ENCODE results near the gene DDN.

The DDN gene

DNA sequence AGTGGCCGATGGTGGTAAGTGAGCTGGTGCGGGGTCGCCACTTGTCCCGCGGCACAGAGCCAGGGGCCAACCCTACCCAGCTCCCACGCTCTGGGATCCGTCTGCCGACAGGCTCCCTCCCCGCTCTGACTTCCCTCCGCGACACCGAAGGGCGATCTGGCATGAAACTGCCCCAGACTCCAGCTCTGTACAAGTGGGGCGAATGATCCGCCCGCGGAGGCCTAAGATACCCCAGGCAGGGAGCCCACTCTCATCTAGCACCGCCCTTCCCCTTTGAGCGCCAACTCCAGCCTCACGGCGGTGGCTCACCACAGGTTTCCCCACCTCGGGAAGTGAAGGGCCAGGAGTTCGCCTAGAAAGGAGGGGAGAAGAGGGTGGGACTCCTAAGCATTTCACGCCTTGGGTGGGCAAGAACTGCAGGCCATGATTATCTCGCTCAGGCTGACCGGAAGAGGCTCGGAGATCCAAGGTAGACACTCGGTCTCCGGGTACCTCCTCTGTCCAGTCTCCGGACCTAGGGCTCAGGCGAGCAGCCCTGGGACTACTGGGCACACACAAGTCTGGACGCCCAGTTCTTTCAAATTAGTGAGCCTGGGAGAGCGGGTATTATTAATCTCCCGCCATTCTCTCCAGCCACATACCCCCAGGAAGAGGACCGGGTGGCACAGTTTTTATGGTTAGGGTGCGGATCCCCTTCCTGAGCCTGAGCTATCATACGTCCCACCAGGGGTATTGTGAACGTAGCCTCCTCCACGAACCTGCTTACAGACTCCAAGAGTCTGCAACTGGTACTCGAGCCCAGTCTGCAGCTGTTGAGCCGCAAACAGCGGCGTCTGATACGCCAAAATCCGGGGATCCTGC, 20.2 kb downstream of the DDN start:
- in situ Hi-C loops (cut with MboI; ENCODE audit: low pct_unique_long_range_greater_than_20kb, low sequenced_read_pairs, unreplicated experiment) = no loop called here
- DNase-seq (ENCODE audit: low spot score) = no peak
- no peak for TF ChIP-seq CTCF (IDR thresholded peaks at IDR 0.05; ENCODE audit: extremely low read depth, insufficient read depth, missing control alignments)

GRCh38 chr12:48978291-48978740, 20.9 kb downstream of the DDN start, which contains the start of gene WNT1:
WNT1 (plus strand) TSS chr12:48978322; CDS start chr12:48978651, 329 bp downstream.
- no peak for DNase-seq (ENCODE audit: low spot score)
- in situ Hi-C loops (cut with MboI; ENCODE audit: low pct_unique_long_range_greater_than_20kb, low sequenced_read_pairs, unreplicated experiment) = no loop called here
- TF ChIP-seq CTCF (IDR thresholded peaks at IDR 0.05; ENCODE audit: extremely low read depth, insufficient read depth, missing control alignments) = no peak

GRCh38 chr12:48977290-48978281, 21.6 kb downstream of the DDN start:
- DNase-seq (ENCODE audit: low spot score) = peak; percentile 91
- in situ Hi-C loops (cut with MboI; ENCODE audit: low pct_unique_long_range_greater_than_20kb, low sequenced_read_pairs, unreplicated experiment) = no loop called here
- peak; percentile 81 for TF ChIP-seq CTCF (IDR thresholded peaks at IDR 0.05; ENCODE audit: extremely low read depth, insufficient read depth, missing control alignments)

GRCh38 chr12:48973941-48974673, 25.1 kb downstream of the DDN start:
- in situ Hi-C loops (cut with MboI; ENCODE audit: low pct_unique_long_range_greater_than_20kb, low sequenced_read_pairs, unreplicated experiment) = no loop called here
- DNase-seq (ENCODE audit: low spot score) = peak; percentile 50
- peak; percentile 70 for TF ChIP-seq CTCF (IDR thresholded peaks at IDR 0.05; ENCODE audit: extremely low read depth, insufficient read depth, missing control alignments)

- in situ Hi-C loops (cut with MboI; ENCODE audit: low pct_unique_long_range_greater_than_20kb, low sequenced_read_pairs, unreplicated experiment) = no loop called here
- peak; percentile 17 for DNase-seq (ENCODE audit: low spot score)
- no peak for TF ChIP-seq CTCF (IDR thresholded peaks at IDR 0.05; ENCODE audit: extremely low read depth, insufficient read depth, missing control alignments)
Measured at GRCh38 chr12:48973531-48973930, 25.6 kb downstream of the DDN start.

Measured in GM13977 (cell line).